M059J (cell line): ENCODE results near the gene BTBD16. TPM values are rescaled to one million over a fixed set of nuclear protein-coding genes. Genes with fewer than 3 reads are reported as not detected.

Experiments used
- DNase-seq: peaks from one replicate; pipeline ENCODE4 v3.0.0-alpha.2; 2012; ENCODE audit warnings: low read depth
- total RNA-seq: library from RNA; depleted of rRNA; stranded (reverse); fragments of >200 nt; shearing (Covaris generic); gene quantifications from 2 replicates; pipeline ENCODE4 v1.2.3, GENCODE V29; 2014; rRNA removed

Gene BTBD16
- total RNA-seq, 1 experiment from 2014 or later, result 0.05 TPM

DNA sequence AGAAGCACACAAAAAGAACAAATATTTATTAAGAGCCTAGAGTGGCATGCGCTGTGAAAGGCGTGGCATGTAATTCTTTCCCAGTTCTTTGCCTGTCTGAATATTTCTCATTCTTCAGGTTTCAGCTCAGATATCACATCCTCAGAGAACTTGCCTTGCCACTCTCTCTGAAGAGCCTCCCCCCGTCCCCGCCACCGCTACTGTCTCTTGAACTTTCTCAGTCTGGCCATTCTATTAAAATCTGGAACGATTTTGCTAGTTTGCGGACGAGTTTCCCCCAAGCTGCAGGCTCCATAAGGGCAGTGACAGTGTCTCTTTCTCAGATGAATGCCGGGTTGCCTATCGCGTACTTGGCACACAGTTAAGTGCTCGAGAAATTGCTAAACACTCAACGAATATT is 102.6 kb downstream of the BTBD16 start:
- peak; percentile 14 for DNase-seq

DNA sequence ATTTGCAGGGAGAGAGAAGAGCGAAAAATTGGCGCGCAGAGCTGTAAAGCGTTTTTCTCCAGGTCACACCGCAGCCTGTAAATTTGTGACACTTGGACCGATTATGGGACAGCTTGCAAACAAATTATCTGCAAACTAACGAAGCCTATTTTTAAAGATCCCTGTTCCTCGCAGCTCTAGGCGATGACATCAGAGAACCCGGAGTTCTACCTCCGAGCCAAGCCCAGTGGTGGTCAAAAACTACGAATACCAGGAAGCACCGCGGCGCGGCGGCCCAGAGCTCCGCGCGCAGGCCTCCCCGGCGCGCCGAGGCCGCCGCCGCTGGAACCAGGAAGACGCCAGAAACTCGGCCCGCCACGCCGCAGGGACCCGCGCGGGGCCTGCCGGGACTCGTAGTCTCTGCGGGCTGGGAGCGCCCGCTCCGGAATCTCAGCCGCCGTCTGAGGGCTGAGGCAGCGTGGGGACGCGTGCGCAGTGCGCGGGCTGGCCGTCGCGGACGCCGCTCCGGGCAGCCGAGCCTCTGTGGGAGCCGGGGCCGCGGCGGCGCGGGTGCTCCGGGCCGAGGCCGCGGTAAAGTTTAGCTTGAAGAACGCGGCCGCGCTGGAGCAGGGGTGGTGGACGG is 103.3 kb downstream of the BTBD16 start, which contains the start of gene PLEKHA1:
Gene PLEKHA1, plus strand, starts transcription at position 472 of the 622 bp plus-strand sequence. CDS start 18,493 bp downstream, outside the sequence.
- DNase-seq, result peak; percentile 94

DNA sequence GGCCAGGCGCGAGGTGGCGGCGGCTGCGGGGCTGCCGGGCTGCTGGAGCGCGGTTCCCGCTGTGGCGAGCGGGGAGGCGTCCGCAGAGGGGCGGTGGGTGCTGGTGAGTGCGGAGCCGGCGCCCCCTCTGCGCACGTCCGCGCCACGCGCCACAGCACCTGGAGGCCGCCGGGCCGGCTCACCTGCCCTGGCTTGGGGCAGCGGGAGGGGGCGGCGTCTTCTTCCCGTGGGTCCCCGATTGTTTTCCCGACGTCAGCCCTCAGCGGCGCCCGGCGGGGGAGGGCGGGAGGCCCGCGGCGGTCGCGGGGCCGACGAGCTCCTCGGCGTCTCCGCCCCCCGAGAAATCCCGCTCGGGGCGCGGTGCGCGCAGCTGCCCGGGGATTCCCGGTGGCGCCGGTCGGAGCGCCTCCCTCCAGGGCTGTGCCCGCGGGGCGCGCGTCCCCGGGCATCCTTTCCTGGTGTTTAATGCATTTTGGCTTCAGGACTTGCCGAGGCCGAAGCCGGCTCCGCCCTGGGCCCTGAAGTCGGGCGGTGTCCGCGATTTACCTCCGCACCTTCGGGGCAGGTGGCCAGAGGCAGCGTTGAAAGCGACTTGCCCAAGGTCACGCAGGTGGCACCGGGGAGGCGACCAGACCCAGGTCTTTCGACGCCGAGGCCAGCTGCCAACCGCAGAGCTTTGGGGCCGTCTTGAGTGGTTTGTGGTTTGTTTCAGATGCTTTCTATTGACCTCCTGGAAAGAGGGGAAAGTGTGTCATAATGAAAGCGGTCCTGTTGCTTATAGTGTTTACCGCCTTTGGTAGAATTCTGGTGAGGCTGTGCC is 104.0 kb downstream of the BTBD16 start:
- DNase-seq, result peak; percentile 70

DNA sequence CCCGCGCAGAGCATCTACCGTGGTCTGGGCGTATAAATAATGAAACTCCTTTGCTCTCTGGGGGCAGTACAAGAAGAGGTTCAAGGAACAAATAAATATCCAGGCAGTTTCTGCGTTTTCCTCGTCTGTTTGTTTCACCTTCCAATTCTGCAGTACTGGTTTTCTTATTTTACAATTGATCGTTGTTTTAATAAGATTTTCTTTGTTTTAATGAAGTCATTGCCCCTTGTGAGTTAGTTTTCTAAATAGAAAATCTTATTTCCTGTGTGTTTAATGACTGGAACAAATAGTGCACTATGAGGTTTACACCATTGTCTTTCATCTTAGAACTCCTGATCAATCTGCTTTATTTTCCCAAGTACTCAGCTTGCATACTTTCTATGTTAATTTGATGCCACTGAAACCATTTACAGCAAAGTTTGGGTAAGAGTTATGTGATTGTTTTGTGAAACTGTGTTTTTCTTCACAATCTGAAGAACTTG is 104.6 kb downstream of the BTBD16 start:
- no peak for DNase-seq

DNA sequence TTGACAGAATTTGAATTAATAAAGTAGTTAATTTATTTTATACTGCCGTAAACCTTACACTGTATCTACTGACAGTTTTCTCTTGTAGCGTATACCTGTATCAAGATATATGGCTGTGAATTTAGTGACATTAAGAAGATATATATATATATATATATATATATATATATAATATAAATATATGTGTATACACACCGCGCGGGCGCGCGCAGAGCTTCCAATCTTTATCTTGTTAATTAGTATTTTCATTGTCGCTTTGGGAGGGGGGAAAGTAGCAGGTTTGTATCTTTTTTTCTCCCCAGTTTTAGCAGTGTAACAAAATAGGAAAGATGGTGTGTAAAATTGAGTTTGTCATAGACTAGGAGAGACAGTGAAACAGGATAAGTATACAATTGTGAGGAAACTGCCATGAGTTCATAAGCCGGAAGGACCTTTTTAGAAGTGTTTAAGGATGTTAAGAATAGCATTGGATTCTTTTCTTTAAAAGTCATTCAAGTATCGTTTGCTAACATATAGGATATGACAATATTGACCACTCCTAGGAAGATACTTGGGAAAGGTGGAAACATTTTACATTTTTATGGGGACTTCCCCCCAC is 105.4 kb downstream of the BTBD16 start:
- no peak for DNase-seq

DNA sequence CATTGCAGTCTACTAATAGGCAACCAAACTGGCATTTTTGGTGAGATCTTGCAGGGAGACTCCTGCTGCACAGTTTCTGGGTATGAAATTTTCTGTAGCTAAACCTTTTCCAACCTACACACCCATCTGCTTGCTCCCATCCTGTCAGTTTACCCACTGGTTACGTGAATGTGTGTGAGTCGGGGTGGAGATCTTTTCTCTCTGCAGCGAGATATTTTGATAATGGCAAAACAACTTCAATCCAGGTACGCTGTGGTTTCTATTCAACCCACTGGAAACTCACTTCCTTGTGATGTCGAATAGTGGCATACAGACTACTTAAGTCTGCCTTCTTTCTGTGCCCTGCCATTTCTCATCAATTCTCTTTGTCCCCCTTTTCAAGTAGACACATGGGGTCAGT is 107.9 kb downstream of the BTBD16 start:
- no peak for DNase-seq

DNA sequence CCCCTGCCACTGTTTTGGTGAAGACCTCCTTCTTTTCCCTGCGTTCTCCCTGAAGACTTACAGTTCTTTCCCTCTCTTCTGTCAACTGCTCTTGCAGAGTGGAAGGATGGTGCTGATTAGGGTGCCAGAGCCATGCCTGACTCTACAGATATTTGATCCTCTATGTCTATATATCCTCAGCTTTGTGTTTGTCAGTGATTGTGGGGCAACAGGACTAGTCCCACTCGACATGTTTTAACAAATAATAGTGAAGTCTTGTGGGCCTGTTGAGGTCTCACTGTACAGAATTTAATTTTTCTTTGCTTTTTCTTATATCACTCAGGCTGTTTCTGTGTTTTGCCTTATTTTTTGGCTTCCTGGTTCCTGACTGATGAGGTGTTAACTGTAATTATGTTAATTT is 108.4 kb downstream of the BTBD16 start:
- DNase-seq, result no peak

DNA sequence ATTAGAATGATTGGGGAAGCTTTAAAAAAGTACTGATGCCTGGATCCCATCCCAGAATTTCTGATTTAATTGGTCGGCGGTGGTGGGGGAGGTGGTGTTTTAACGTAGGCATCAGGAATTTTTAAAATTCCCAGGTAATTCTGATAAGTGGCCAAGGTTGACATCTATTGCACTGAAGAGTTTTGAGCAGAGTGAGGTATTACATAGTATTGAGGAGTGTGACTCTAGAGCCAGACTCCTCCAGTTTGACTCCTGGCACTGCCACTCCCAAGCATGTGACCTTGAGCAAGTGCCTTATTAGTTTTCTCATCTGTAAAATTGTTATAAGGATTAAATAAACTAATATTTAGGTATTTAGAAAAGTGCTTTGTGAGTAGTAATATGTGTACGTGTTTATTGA is 109.6 kb downstream of the BTBD16 start:
- DNase-seq, result no peak

DNA sequence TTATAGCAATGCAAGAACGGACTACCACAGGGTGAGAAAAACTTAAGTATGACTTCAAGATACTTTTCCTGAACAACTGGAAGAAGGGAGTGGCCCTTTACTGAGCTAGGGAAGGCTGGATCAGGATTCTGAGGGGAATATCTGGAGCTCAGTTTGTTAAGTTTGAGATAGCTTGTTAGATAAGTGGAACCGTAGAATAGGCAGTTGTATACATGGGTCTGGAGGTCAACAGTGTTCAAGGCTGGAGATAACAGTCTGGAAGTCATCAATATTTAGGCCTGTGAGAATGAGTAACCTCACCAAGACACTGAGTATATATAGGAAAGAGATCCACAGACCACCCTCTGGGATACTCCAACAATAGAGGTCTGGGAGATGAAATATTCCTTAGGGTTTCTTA is 110.6 kb downstream of the BTBD16 start:
- no peak for DNase-seq

DNA sequence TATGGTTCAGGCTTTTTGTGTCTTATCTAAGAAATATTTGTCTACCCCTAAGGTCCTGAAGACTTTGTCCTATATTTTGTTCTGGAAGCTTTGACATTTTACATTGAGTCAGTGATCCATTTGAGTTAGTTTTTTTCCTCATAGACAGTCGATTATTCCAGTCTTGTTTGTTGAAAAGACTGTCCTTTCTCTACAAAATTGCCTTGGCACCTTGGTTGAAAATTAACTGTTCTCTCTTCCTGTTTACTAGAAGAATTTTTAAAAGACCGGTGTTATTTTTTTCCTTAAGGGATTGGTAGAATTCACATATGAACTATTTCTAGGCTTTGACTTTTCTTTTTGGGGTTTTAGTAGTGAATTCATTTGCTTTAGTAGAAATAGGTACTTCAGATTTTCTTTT is 115.4 kb downstream of the BTBD16 start:
- no peak for DNase-seq

DNA sequence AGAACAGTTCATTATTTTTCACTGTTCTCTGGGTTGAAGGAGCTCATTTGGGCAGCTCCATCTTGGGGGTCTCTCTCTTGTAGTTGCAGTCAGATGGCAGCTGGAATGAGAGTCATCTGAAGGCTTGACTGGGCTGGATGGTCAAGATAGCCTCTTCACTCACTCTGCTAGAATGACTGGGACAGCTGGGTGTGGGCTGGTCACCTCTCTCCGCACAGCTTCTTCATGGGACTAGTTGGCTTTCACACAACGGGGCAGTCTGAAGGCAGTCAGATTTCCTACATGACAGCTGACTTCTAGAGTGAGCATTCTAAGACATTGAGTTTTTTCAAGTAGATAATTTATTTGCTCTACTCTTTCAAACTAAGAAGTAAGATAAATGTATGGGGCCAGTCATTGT is 116.5 kb downstream of the BTBD16 start:
- no peak for DNase-seq

Other genes with a start within 250 kb of the BTBD16 start
- gene PLEKHA1, start 103.4 kb downstream of the BTBD16 start, total RNA-seq, result 8.8 and 13.5 TPM in 2 replicates
- not detected in 2 replicates for gene ARMS2, start 183.4 kb downstream of the BTBD16 start, total RNA-seq
- 85.5 and 89.7 TPM in 2 replicates for gene HTRA1, start 190.3 kb downstream of the BTBD16 start, total RNA-seq